ENCODE results near the gene TIGAR. TPM values are rescaled to one million over a fixed set of nuclear protein-coding genes. Genes with fewer than 3 reads are reported as not detected.

Gene TIGAR
- total RNA-seq, 1 donor from 2014 or later = 18.1 TPM

DNA sequence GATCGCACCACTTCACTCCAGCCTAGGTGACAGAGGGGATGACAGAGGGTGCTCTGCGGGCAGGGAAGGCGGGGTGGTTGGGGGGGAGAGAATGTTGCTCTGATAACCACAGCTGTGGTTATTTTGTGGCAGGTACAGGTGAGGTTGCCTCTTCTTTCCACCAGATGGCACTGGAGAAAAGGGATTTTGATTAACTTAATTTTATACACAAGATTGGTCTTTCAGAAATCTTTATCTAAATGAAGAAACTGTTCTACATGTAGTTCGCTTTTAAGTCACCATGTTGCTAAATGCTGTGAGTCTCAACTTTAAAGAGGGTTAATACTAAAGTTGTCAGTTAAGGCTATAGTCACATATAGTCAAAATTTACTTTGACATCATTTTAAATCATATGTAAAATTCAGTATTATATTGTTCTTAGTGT is 32.8 kb downstream of the TIGAR start:
- Histone ChIP-seq H3K36me3 (no peaks in the 10 kb centered on the region), H3K4me3 (no peak overlapping the region), H2AFZ (replicated peaks) (no peak overlapping the region), H3K27me3 (no peaks in the 10 kb centered on the region), H4K20me1 (ENCODE audit: low read depth) (no peaks in the 10 kb centered on the region), H3K4me1 (no peaks in the 10 kb centered on the region), H3K27ac (no peak overlapping the region), H3K79me2 (ENCODE audit: low read depth) (no peaks in the 10 kb centered on the region), H3K9me3 (ENCODE audit: low read depth) (peaks cover 3% of the 10 kb centered on the region), H3F3A (ENCODE audit: low read depth) (no peaks in the 10 kb centered on the region), H3K4me2 (no peak overlapping the region), H3K9ac (no peak overlapping the region)
- Mint-ChIP-seq H3K27me3 (ENCODE audit: insufficient read depth, low read depth) (no peaks in the 10 kb centered on the region), H3K4me1 (no peaks in the 10 kb centered on the region), H3K27ac (no peak overlapping the region), H3K9me3 (no peaks in the 10 kb centered on the region), H3K4me3 (no peak overlapping the region), H3K36me3 (peaks cover 8% of the 10 kb centered on the region)
- TF ChIP-seq EZH2 (IDR thresholded peaks at IDR 0.05) (no peak), EZH2phosphoT487 (IDR thresholded peaks at IDR 0.05) (no peak)
- TF ChIP-seq, protein P1, sequence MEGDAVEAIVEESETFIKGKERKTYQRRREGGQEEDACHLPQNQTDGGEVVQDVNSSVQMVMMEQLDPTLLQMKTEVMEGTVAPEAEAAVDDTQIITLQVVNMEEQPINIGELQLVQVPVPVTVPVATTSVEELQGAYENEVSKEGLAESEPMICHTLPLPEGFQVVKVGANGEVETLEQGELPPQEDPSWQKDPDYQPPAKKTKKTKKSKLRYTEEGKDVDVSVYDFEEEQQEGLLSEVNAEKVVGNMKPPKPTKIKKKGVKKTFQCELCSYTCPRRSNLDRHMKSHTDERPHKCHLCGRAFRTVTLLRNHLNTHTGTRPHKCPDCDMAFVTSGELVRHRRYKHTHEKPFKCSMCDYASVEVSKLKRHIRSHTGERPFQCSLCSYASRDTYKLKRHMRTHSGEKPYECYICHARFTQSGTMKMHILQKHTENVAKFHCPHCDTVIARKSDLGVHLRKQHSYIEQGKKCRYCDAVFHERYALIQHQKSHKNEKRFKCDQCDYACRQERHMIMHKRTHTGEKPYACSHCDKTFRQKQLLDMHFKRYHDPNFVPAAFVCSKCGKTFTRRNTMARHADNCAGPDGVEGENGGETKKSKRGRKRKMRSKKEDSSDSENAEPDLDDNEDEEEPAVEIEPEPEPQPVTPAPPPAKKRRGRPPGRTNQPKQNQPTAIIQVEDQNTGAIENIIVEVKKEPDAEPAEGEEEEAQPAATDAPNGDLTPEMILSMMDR (IDR thresholded peaks at IDR 0.05) = peak; percentile 47
- peak; percentile 36 for DNase-seq (ENCODE audit: low spot score)

DNA sequence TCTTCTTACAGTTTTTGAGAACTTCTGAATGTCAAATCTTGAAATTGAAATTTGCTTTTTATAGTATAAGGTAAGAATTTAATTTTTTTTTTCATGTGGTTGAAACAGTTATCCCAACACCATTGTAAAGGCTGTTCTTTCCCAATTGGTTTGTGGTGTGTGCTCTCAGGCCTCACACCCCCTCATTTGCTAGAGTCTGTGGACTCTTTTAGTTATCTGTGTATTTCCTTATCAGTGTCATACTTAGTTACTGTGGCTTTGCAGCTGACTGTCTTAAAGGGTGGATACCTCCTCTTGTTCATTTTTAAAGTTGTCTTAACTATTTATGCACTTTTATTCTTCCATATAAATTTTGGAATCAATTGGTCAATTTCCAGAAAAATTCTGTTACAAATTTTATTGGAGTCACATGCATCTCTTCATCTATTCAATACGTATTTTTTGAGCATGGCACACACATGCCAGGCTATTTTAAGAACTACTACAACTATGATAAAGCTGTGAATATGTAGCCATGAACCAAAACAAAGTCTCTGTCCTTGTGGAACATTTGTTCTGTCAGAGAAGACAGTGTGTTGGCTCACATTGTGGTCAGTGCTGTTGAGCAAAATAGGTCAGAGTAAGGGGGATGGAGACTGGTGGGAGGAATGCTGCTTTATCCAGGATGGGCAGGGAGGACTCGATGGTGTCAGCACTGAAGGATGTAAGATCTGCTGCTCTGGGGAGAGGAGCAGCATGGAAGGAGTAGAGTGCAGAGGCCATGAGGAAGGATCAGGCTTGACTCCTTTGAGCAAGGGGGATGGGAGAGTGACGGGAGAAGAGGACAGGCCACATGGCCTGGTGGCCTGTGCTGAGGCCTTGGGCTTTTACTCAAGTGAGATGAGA is 34.4 kb downstream of the TIGAR start:
- Histone ChIP-seq H3K9ac (no peak overlapping the region), H4K20me1 (ENCODE audit: low read depth) (no peaks in the 10 kb centered on the region), H3K4me2 (no peak overlapping the region), H3K79me2 (ENCODE audit: low read depth) (no peaks in the 10 kb centered on the region), H3K36me3 (no peaks in the 10 kb centered on the region), H2AFZ (replicated peaks) (no peak overlapping the region), H3F3A (ENCODE audit: low read depth) (no peaks in the 10 kb centered on the region), H3K27ac (no peak overlapping the region), H3K4me1 (no peaks in the 10 kb centered on the region), H3K27me3 (no peaks in the 10 kb centered on the region), H3K4me3 (no peak overlapping the region), H3K9me3 (ENCODE audit: low read depth) (peaks cover 14% of the 10 kb centered on the region)
- no peaks in the 10 kb centered on the region for H3K9me3 Mint-ChIP-seq
- H3K4me3 Mint-ChIP-seq = no peak overlapping the region
- DNase-seq (ENCODE audit: low spot score) = no peak
- H3K27ac Mint-ChIP-seq = no peak overlapping the region
- peaks cover 6% of the 10 kb centered on the region for H3K36me3 Mint-ChIP-seq
- TF ChIP-seq EZH2phosphoT487 (IDR thresholded peaks at IDR 0.05) = no peak
- TF ChIP-seq EZH2 (IDR thresholded peaks at IDR 0.05) = no peak
- TF ChIP-seq, protein P1 (IDR thresholded peaks at IDR 0.05) = no peak
- H3K27me3 Mint-ChIP-seq (ENCODE audit: insufficient read depth, low read depth) = no peaks in the 10 kb centered on the region
- no peaks in the 10 kb centered on the region for H3K4me1 Mint-ChIP-seq

DNA sequence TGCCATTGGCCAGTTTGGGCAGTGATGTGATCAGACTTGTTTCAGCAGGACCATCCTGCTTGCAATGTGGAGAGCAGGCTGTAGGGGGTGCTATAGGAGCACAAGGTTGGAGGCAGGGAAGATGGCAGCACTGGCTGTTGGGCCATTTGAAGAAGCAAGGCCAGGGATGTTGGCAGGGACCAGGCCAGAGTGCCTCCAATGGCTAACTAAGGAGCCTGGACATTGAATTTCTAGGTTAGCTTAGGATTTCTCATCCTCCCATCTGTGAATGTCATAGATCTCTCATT is 35.0 kb downstream of the TIGAR start:
- H3K27ac Mint-ChIP-seq = no peak overlapping the region
- no peaks in the 10 kb centered on the region for H3K9me3 Mint-ChIP-seq
- Histone ChIP-seq H3K27ac (no peak overlapping the region), H3K4me2 (no peak overlapping the region), H3K9ac (no peak overlapping the region), H3K27me3 (no peaks in the 10 kb centered on the region), H3K4me3 (no peak overlapping the region), H3K9me3 (ENCODE audit: low read depth) (peaks cover 14% of the 10 kb centered on the region), H4K20me1 (ENCODE audit: low read depth) (no peaks in the 10 kb centered on the region), H3K4me1 (no peaks in the 10 kb centered on the region), H3F3A (ENCODE audit: low read depth) (no peaks in the 10 kb centered on the region), H3K79me2 (ENCODE audit: low read depth) (no peaks in the 10 kb centered on the region), H2AFZ (replicated peaks) (no peak overlapping the region), H3K36me3 (no peaks in the 10 kb centered on the region)
- H3K4me3 Mint-ChIP-seq = no peak overlapping the region
- H3K27me3 Mint-ChIP-seq (ENCODE audit: insufficient read depth, low read depth) = no peaks in the 10 kb centered on the region
- H3K4me1 Mint-ChIP-seq = no peaks in the 10 kb centered on the region
- DNase-seq (ENCODE audit: low spot score) = peak; percentile 67
- TF ChIP-seq EZH2phosphoT487 (IDR thresholded peaks at IDR 0.05) = no peak
- TF ChIP-seq, protein P1 (IDR thresholded peaks at IDR 0.05) = peak; percentile 72
- TF ChIP-seq EZH2 (IDR thresholded peaks at IDR 0.05) = no peak
- H3K36me3 Mint-ChIP-seq = peaks cover 3% of the 10 kb centered on the region

Data from neural progenitor cell (in vitro differentiated cells).